Glutamatergic neuron (in vitro differentiated cells): ENCODE measurements around the gene FBXW10. TPM values are rescaled to one million over a fixed set of nuclear protein-coding genes. Genes with fewer than 3 reads are reported as not detected.
"Not testable (repeated sequence)": the region's sequence is repeated elsewhere in the genome, so short reads cannot be mapped to it uniquely, and the experiment has no call there.

Source experiments
- DNase-seq: peaks from one replicate; pipeline ENCODE4 v3.0.0; 2022
- H3K27ac Mint-ChIP-seq: one replicate; pipeline ENCODE4 v1.8.0; 2020; ENCODE audit warnings: mild to moderate bottlenecking, mixed read lengths, inconsistent platforms; ENCODE audit not compliant: unreplicated experiment
- H3K27me3 Mint-ChIP-seq: one replicate; pipeline ENCODE4 v1.8.0; 2020; ENCODE audit warnings: mild to moderate bottlenecking, moderate library complexity, mixed read lengths, inconsistent platforms; ENCODE audit not compliant: unreplicated experiment
- H3K36me3 Mint-ChIP-seq: one replicate; pipeline ENCODE4 v1.8.0; 2020; ENCODE audit warnings: mild to moderate bottlenecking, mixed read lengths, inconsistent platforms; ENCODE audit not compliant: unreplicated experiment
- H3K4me1 Mint-ChIP-seq: one replicate; pipeline ENCODE4 v1.8.0; 2020; ENCODE audit warnings: mild to moderate bottlenecking, low read depth, mixed read lengths, inconsistent platforms; ENCODE audit not compliant: unreplicated experiment
- H3K4me3 Mint-ChIP-seq: one replicate; pipeline ENCODE4 v1.8.0; 2020; ENCODE audit warnings: mild to moderate bottlenecking, mixed read lengths, inconsistent platforms; ENCODE audit not compliant: unreplicated experiment
- H3K9me3 Mint-ChIP-seq: one replicate; pipeline ENCODE4 v1.8.0; 2020; ENCODE audit warnings: mild to moderate bottlenecking, moderate library complexity, mixed read lengths, inconsistent platforms; ENCODE audit not compliant: unreplicated experiment
- long read RNA-seq: library from polyadenylated mRNA; unstranded; transcript quantifications from one replicate; pipeline ENCODE4 v2.0.0, GENCODE V29; 2020; ENCODE audit not compliant: unreplicated experiment
- total RNA-seq: library from RNA; stranded (reverse); fragmentation: NEBNext Ultra II Directional; extraction: Animal tissue kit (Norgen Biotek cat#: 25700); gene quantifications from one replicate; pipeline ENCODE4 v1.2.1, GENCODE V29; 2021; ENCODE audit not compliant: unreplicated experiment
- TF ChIP-seq, protein P1 (sequence below): fragments of 200-600 bp; sonication (generic); IDR thresholded peaks from one replicate; pipeline ENCODE4 v1.5.0; 2021; ENCODE audit not compliant: partially characterized antibody, unreplicated experiment

The FBXW10 gene, protein sequence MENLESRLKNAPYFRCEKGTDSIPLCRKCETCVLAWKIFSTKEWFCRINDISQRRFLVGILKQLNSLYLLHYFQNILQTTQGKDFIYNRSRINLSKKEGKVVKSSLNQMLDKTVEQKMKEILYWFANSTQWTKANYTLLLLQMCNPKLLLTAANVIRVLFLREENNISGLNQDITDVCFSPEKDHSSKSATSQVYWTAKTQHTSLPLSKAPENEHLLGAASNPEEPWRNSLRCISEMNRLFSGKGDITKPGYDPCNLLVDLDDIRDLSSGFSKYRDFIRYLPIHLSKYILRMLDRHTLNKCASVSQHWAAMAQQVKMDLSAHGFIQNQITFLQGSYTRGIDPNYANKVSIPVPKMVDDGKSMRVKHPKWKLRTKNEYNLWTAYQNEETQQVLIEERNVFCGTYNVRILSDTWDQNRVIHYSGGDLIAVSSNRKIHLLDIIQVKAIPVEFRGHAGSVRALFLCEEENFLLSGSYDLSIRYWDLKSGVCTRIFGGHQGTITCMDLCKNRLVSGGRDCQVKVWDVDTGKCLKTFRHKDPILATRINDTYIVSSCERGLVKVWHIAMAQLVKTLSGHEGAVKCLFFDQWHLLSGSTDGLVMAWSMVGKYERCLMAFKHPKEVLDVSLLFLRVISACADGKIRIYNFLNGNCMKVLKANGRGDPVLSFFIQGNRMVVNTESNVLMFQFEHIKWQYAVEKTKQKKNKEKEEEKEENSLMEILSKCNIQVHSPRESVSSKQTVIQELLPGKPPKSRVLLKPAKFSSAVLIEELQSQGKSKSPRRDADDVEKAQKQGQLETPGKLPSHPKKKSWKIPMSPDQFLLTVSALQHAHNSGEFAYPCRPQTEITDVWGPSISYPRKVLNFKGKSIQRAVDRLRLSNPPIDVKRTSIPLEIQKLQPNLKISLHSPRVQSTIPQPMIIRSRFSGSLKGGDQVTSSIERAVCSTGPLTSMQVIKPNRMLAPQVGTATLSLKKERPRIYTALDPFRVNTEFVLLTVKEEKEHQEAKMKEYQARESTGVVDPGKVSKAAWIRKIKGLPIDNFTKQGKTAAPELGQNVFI
- not detected for total RNA-seq
- long read RNA-seq, partial matches to known transcripts = 0 of 1 reads
- long read RNA-seq, other reads (novel, unspliced or antisense) = 1 of 1 reads

DNA sequence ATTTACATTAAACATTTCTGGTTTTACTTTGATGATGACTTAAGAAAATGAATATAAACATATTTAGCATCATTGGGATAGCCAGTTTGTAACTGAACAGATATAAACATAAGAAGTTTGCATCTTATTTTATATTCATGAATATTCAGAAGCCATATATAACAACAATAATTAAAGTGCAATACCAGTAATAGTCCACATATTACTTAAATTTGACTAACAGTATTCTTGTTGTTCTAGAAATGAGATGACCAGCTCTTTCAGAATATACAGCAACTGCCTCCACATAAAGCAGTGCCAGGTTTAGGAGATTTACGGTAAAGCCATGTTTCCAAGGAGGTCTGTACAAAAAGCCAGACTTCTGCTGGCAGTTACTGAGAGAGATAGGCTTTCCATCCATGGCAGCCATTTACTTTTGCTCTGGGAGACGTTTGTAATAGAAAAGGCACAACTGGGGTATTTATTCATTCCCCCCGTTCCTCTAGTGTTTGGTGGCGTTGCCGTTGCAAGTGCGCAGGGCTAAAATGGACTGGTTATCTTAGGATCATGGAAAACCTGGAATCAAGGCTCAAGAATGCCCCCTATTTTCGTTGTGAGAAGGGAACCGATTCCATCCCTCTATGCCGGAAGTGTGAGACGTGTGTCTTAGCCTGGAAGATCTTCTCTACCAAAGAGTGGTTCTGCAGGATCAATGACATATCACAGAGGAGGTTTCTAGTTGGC lies at the start of gene FBXW10:
FBXW10 (plus strand) TSS at position 356 of the 723 bp plus-strand sequence; CDS start at position 547, 191 bp downstream.
- H3K27ac Mint-ChIP-seq, H3K36me3 Mint-ChIP-seq, H3K4me3 Mint-ChIP-seq: not testable (repeated sequence)

DNA sequence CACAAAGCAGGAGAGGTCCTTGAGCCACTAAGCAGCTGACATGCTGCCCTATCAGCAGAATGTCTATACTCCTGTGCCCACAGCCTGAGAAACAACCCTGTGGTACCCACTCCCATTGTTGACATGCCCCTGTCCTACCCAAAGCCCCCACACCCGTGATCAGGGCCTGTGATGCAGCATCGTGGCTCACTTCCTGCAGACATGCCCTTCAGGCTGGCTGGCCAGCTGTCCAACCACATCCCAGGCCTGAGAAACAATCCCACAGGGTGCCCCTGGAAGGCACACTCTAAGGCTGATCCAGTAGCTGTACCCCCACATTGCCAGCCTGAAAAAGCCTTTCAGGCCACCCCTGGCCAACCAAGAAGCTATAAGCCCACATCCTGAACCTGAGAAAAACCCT lies 48.7 kb upstream of the FBXW10 start:
- not testable (repeated sequence) for H3K36me3 Mint-ChIP-seq

More for the DNA sequence above, at the start of gene FBXW10:
- H3K4me1 Mint-ChIP-seq, H3K9me3 Mint-ChIP-seq, H3K27me3 Mint-ChIP-seq, DNase-seq: not testable (repeated sequence)

DNA sequence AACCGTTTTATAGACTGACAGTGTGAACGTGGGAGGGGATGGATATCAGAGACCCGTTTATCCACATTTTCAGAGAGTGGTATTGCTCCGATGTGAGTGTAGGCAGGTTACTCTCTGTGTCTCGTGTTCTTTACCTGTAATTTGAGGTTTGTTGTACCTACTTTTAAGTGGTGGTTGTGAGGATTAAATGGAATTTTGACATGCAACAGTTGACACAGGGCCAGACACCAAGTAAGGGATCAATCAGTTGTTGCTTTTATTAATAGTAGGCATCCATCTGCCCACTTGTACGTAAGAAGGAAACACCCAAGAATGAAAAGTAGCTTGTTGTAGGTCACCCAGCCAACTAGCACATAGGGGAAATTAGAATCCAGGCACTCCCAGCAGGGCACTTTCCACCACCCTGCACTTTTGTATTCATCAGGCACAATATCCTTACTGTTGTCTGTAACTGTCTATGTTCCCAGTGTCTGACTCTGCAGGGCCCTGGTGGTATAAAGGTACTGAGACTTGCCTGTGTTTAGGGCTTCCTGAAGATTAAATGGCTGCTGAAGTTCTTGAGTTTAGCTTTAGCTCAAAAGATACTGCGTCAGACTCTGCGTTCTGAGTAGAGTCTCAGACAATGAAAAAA lies 45.3 kb upstream of the FBXW10 start:
- H3K9me3 Mint-ChIP-seq, H3K27me3 Mint-ChIP-seq, DNase-seq, H3K36me3 Mint-ChIP-seq, H3K27ac Mint-ChIP-seq, H3K4me1 Mint-ChIP-seq: not testable (repeated sequence)
- H3K4me3 Mint-ChIP-seq = peak overlapping the region; percentile 91

More for the DNA sequence above, 48.7 kb upstream of the FBXW10 start:
- DNase-seq, H3K9me3 Mint-ChIP-seq, H3K4me3 Mint-ChIP-seq, H3K27me3 Mint-ChIP-seq, H3K27ac Mint-ChIP-seq, H3K4me1 Mint-ChIP-seq: not testable (repeated sequence)

DNA sequence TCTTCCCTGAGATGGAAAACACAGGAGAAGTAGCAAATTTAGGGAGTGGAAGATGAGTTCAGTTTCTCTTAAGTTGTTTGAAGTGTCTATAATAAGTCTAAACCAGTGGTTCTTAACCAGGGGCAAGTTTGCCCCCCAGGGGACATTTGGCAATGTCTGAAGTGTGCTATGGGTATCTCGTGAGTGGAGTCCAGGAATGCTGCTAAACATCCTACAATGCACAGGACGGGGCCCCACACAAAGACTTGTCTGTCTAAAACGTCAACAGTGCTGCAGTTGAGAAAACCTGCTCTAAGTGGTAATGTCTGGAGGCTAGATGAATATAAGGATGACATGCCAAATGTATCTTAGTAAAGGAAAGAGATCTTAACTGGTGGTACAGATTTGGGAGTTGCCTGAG lies 37.9 kb upstream of the FBXW10 start:
- DNase-seq, H3K36me3 Mint-ChIP-seq, H3K27ac Mint-ChIP-seq, H3K4me1 Mint-ChIP-seq, H3K27me3 Mint-ChIP-seq, H3K4me3 Mint-ChIP-seq, H3K9me3 Mint-ChIP-seq: not testable (repeated sequence)

DNA sequence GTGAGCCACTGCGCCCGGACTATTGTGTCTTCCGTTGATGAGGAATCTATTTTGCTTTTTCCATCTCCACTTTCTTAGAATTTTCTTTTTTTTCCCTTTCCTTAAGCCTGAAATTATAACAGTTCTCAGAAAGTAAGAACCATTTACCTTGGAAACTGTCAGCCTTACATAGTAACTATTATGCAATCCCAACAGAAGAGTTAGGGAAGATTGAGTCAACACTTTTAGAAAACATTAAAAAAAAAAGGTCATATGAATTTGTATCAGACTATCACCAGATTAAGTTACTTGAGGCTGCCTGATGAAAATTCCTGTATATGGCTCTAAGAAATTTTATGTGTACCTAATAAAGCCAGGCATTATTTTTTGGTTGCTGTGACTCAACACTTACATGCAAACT lies 35.6 kb upstream of the FBXW10 start:
- H3K27ac Mint-ChIP-seq, DNase-seq, H3K4me3 Mint-ChIP-seq, H3K27me3 Mint-ChIP-seq, H3K9me3 Mint-ChIP-seq, H3K36me3 Mint-ChIP-seq, H3K4me1 Mint-ChIP-seq: not testable (repeated sequence)

DNA sequence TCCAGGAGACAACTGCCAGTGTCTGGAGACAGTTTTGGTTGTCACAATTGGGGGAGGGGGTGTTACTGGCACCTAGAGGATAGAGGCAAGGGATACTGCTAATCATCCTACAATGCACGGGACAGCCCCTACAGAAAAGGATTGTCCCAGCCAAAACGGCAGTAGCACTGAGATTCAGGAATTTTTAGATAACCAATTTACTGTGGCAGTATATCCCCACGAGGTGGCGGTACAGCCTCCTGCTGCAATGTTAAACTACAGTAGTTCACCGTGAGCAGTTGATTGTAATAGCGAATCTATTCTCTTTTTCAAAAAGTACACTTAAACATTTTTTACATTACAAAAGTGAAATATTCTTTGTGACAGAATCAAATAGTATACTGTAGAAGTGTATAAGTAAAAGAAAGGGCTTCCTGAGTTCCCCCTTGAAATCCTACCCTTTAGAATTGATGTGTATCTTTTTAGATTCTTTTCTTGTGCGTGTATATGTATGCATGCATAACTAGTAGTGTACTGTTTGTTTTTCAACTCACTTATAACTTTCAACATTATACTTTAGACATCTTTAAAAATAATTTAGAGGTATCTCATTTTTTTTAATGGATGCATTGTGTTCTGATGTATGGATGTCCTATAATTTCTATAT lies 31.4 kb upstream of the FBXW10 start:
- H3K27me3 Mint-ChIP-seq, H3K36me3 Mint-ChIP-seq, H3K9me3 Mint-ChIP-seq, H3K4me1 Mint-ChIP-seq, H3K27ac Mint-ChIP-seq, H3K4me3 Mint-ChIP-seq: not testable (repeated sequence)
- TF ChIP-seq, protein P1, sequence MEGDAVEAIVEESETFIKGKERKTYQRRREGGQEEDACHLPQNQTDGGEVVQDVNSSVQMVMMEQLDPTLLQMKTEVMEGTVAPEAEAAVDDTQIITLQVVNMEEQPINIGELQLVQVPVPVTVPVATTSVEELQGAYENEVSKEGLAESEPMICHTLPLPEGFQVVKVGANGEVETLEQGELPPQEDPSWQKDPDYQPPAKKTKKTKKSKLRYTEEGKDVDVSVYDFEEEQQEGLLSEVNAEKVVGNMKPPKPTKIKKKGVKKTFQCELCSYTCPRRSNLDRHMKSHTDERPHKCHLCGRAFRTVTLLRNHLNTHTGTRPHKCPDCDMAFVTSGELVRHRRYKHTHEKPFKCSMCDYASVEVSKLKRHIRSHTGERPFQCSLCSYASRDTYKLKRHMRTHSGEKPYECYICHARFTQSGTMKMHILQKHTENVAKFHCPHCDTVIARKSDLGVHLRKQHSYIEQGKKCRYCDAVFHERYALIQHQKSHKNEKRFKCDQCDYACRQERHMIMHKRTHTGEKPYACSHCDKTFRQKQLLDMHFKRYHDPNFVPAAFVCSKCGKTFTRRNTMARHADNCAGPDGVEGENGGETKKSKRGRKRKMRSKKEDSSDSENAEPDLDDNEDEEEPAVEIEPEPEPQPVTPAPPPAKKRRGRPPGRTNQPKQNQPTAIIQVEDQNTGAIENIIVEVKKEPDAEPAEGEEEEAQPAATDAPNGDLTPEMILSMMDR = peak; percentile 38
- DNase-seq = peak; percentile 71

DNA sequence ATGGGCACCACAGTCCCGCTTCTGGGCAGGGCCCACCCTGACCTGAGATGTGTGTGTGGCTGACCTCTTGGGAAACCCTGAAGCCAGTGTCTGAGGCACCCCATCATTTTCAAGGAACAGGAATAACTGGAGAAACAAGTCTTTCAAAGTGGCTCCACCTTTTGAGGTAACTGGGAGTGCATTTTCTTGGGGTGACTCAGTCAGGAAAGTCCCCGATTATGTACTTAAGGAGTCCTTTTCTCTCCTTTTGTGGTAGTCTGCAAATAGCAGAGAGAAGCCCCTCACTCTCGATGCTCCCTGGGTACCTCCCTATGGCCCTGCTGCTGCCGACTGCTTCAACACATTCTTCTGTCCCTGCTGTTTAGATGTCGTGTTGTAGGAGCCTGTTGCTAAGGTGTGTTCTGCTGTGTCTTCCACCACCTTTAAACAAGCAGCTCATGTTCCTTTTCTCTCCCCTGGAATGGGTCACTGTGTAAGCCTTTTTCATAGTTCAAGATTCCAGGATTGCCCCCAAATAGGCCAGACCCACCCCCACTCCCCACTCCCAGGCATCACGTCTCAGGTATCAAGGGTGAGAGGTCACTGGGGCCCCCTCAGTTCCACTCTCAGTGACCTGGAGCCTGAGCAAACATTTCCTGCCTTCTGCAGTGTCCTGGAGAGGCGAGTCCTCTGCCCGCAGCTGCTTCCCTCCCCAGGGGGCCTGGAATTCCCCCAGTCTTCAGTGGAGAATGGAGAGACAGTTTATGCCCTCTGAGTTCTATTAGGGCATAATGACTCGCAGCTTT lies 25.0 kb upstream of the FBXW10 start:
- not testable (repeated sequence) for H3K4me1 Mint-ChIP-seq, H3K27me3 Mint-ChIP-seq, H3K36me3 Mint-ChIP-seq, H3K4me3 Mint-ChIP-seq, H3K9me3 Mint-ChIP-seq, H3K27ac Mint-ChIP-seq
- peak; percentile 64 for DNase-seq

DNA sequence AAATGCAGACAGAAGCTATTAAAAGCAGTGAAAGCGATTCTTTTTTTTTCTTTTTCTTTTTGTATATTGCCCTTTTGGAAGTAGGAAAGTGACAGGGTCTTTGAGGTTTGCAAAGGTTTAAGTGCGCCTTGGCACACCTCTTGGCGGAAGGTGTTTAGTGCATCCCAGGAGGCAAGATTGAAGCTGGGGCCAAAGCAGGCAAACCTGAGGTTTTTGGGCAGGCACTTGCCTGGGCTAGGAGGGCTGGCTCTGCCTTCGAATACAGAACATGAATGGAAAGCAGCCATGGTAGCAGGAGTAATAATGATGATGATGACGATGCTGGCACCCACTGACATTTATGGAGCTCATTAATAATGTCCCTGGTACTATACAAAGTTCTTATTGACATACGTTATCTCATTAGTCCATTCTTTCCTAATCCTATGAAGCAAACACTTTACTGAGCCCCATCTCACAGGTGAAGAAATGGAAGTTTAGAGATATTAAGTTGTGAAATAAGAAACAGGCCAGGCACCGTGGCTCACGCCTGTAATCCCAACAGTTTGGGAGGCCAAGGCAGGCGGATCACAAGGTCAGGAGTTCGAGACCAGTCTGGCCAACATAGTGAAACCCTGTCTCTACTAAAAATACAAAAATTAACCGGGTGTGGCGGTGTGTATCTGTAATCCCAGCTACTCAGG lies 24.3 kb upstream of the FBXW10 start:
- H3K27me3 Mint-ChIP-seq, H3K4me3 Mint-ChIP-seq, DNase-seq, H3K9me3 Mint-ChIP-seq, H3K27ac Mint-ChIP-seq, H3K36me3 Mint-ChIP-seq, H3K4me1 Mint-ChIP-seq: not testable (repeated sequence)
